BE2C (cell line): Measurements from ENCODE around the gene USH2A.

Experiments
- DNase-seq: peaks from one replicate; pipeline ENCODE4 v3.0.0-alpha.2; 2020
- H3K27me3 ChIP-seq: fragments of 250-450 bp; sonication (Bioruptor Pico); 2 replicates; pipeline ENCODE4 v1.5.1; 2020; ENCODE audit warnings: mild to moderate bottlenecking
- H3K36me3 ChIP-seq: fragments of 250-450 bp; sonication (Bioruptor Pico); 2 replicates; pipeline ENCODE4 v1.5.1; 2020; ENCODE audit warnings: mild to moderate bottlenecking
- H3K4me1 ChIP-seq: fragments of 250-450 bp; sonication (Bioruptor Pico); 2 replicates; pipeline ENCODE4 v1.5.1; 2020
- H3K4me3 ChIP-seq: 2 replicates; pipeline ENCODE4 v1.5.1; 2011; ENCODE audit warnings: low read depth, low read length
- H3K9me3 ChIP-seq: fragments of 250-450 bp; sonication (Bioruptor Pico); 2 replicates; pipeline ENCODE4 v1.5.1; 2020
- CTCF ChIP-seq: IDR thresholded peaks from 2 replicates; pipeline ENCODE4 v1.5.1; 2012; ENCODE audit warnings: mild to moderate bottlenecking, low read depth, low read length

USH2A gene

GRCh38 chr1:216142921-216143320 lies 280.3 kb downstream of the USH2A start:
- Histone ChIP-seq H3K9me3 (no peaks in the 10 kb centered on the region), H3K4me1 (peaks cover 2% of the 10 kb centered on the region)

GRCh38 chr1:216140730-216141524 lies 282.3 kb downstream of the USH2A start:
- Histone ChIP-seq H3K4me1 (peaks cover 2% of the 10 kb centered on the region), H3K27me3 (no peaks in the 10 kb centered on the region), H3K9me3 (no peaks in the 10 kb centered on the region), H3K36me3 (no peaks in the 10 kb centered on the region), H3K4me3 (no peak overlapping the region)
- no peak for DNase-seq
- no peak for TF ChIP-seq CTCF

More at GRCh38 chr1:216142921-216143320, 280.3 kb downstream of the USH2A start:
- no peak overlapping the region for H3K4me3 ChIP-seq
- TF ChIP-seq CTCF, result no peak
- no peak for DNase-seq
- H3K27me3 ChIP-seq, result no peaks in the 10 kb centered on the region
- no peaks in the 10 kb centered on the region for H3K36me3 ChIP-seq

GRCh38 chr1:216124192-216124781 lies 299.0 kb downstream of the USH2A start:
- Histone ChIP-seq H3K36me3 (no peaks in the 10 kb centered on the region), H3K4me3 (no peak overlapping the region), H3K27me3 (no peaks in the 10 kb centered on the region), H3K9me3 (no peaks in the 10 kb centered on the region), H3K4me1 (no peaks in the 10 kb centered on the region)
- no peak for DNase-seq
- TF ChIP-seq CTCF, result no peak

- H3K4me3 ChIP-seq, result no peak overlapping the region
- no peak for DNase-seq
- no peaks in the 10 kb centered on the region for H3K36me3 ChIP-seq
- no peaks in the 10 kb centered on the region for H3K27me3 ChIP-seq
- TF ChIP-seq CTCF, result no peak
- no peaks in the 10 kb centered on the region for H3K4me1 ChIP-seq
- no peaks in the 10 kb centered on the region for H3K9me3 ChIP-seq
These were observed 299.6 kb downstream of the USH2A start for GRCh38 chr1:216123446-216124191.

GRCh38 chr1:216119600-216119999 lies 303.6 kb downstream of the USH2A start:
- no peaks in the 10 kb centered on the region for H3K36me3 ChIP-seq
- no peak overlapping the region for H3K4me3 ChIP-seq
- no peaks in the 10 kb centered on the region for H3K9me3 ChIP-seq
- peak; percentile 75 for TF ChIP-seq CTCF
- no peaks in the 10 kb centered on the region for H3K27me3 ChIP-seq
- peak; percentile 23 for DNase-seq
- no peaks in the 10 kb centered on the region for H3K4me1 ChIP-seq

- H3K4me1 ChIP-seq, result no peaks in the 10 kb centered on the region
- H3K9me3 ChIP-seq, result no peaks in the 10 kb centered on the region
- no peaks in the 10 kb centered on the region for H3K27me3 ChIP-seq
- no peak overlapping the region for H3K4me3 ChIP-seq
- TF ChIP-seq CTCF, result no peak
- no peak for DNase-seq
- no peaks in the 10 kb centered on the region for H3K36me3 ChIP-seq
These were observed 309.1 kb downstream of the USH2A start for GRCh38 chr1:216114180-216114579.
